ENCODE results near the gene SLC4A9.

SLC4A9 gene

DNA sequence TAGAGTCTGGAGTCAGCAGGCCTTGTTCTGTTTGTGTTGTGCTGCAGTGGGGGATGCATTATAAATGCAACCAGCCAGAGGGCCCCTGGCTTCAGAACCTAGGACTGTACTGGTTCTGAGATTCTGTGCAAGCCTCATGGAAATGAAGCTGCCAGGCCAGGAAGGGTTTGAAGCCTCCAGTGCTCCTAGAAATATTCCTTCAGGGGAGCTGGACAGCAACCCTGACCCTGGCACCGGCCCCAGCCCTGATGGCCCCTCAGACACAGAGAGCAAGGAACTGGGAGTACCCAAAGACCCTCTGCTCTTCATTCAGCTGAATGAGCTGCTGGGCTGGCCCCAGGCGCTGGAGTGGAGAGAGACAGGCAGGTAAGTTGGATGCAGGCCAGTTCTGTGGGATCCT, at the start of gene SLC4A9:
TSS of gene SLC4A9 (plus strand) at position 94 of the 400 bp plus-strand sequence. CDS start at position 137, 43 bp downstream.
- DNase-seq, result no peak

- DNase-seq, result no peak
Observed at GRCh38 chr5:140310434-140310833, 49.6 kb upstream of the SLC4A9 start.

- no peak for DNase-seq
Observed at GRCh38 chr5:140311011-140311467, 49.0 kb upstream of the SLC4A9 start.

- no peak for DNase-seq
Observed at GRCh38 chr5:140312067-140312790, 47.8 kb upstream of the SLC4A9 start.

- no peak for DNase-seq
Observed at GRCh38 chr5:140312791-140313189, 47.2 kb upstream of the SLC4A9 start.

- no peak for DNase-seq
Observed at GRCh38 chr5:140317859-140318258, 42.1 kb upstream of the SLC4A9 start.

- no peak for DNase-seq
Observed at GRCh38 chr5:140318792-140319191, 41.2 kb upstream of the SLC4A9 start.

- DNase-seq, result no peak
Observed at GRCh38 chr5:140319833-140320232, 40.2 kb upstream of the SLC4A9 start.

DNA sequence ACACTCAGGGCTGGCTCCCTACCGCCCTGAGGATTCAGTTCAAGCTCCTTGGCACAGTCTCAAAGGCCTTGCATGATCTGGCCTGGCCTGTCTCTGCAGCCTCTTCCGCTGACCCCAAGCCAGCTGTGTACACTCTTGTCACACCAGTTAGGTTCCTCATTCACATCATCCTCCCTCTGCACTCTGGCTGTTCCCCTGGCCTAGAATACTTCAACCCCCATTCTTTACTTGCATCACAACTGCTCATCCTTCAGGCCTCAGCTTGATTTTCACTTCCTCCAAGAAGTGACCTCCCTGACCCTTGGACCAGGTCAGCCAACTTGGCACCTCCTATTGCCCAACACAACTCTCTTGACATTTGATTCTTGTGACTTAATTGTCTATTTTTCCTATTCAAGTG, 38.2 kb upstream of the SLC4A9 start:
- no peak for DNase-seq

DNA sequence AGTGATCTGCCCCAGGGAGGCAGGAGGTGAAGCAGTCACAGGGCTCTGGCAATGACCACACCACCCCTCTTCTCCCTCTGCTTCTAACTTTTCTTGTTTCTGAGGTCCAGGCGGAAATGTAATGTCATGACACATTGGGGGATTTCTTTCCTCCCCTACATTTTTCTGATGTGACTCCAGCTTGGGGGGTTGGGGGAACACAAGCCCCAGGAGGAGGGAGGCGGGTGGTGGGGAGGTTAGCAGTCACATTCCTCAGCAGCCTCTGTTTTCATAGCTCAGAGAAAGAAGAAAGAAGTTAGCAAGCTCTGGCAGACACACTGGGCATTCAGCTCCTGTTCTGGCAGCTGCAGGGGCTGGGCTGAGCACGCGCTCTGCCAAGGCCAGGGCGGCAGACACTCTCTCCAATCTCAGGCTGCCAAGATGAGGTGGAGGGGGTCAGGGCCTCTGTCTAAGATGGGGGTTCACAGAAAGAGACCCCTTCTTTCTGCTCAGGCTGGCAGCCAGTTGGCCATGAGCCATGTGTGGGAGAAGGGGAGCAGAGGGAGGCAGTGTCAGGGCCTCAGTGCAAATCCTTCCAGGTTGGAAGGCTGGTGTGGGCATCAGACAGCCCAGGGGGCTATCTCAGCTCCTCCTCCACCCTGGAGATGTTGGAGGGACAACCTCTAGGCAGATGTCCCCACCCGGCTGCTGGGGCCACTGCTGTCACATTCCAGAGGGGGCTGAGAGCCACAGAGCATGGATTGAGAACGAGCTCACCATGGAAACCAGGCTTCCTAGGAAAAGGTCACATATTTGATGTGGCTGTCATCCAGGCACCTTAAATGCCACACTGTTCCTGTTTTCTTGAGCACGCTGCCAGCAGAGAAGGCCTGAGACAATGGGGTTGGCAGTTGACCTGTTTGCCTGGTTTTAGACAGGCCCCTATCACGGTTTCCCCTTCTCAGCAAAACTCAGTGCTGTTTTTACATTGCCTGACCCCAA, 37.0 kb upstream of the SLC4A9 start:
- DNase-seq, result no peak

GRCh38 chr5:140324041-140324600, 35.9 kb upstream of the SLC4A9 start:
- DNase-seq, result no peak

DNA sequence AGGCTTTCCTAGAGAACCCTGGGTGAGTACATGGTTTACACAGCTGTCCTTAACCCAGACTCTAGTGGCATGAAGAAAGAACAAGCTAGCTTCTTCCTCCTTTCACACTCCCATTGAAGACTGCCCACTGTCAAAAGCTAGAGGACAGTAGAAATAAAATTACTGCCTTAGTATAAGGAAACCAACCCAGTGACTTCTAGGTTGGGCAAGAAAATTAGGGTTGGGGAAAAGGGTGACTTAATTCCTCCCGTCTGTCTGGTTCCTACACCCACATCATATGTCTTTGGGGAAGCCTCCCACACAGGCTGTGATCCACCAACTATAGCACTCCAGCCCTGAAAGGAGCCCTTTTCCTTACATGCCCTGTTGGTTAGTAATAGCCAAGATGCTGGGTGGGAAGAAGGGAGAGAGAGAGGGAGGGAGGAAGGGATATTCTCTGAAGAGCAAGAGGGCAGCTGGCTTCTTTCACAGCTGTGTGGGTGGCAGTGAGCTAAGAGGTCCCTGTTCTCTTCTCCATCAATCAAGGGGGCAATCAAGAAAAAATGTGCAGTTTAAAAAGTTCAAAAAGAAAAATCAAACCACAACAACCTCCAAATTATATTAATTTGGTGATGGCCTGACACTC, 35.3 kb upstream of the SLC4A9 start:
- DNase-seq, result no peak

DNA sequence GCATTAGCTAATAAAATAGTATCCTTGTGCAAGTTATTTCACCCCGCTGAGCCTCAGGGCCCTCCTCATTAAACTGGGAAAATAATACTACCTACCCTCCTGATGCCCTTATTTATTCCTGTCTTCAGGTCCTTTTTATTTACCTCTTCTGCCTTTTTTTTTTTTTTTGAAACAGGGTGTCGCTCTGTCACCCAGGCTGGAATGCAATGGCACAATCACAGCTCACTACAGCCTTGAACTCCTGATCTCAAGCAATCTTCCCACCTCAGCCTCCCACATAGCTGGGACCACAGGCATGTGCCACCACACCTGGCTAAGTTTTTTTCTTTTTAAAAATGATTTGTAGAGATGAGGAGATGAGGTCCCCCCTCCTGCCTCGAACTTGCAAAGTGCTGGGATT, 34.5 kb upstream of the SLC4A9 start:
- DNase-seq, result no peak

- no peak for DNase-seq
Observed at GRCh38 chr5:140327589-140327988, 32.4 kb upstream of the SLC4A9 start.

GRCh38 chr5:140328036-140328764, 31.8 kb upstream of the SLC4A9 start:
- DNase-seq, result no peak

GRCh38 chr5:140329739-140330481, 30.1 kb upstream of the SLC4A9 start:
- DNase-seq, result no peak

- no peak for DNase-seq
Observed at GRCh38 chr5:140331638-140332037, 28.4 kb upstream of the SLC4A9 start.

DNA sequence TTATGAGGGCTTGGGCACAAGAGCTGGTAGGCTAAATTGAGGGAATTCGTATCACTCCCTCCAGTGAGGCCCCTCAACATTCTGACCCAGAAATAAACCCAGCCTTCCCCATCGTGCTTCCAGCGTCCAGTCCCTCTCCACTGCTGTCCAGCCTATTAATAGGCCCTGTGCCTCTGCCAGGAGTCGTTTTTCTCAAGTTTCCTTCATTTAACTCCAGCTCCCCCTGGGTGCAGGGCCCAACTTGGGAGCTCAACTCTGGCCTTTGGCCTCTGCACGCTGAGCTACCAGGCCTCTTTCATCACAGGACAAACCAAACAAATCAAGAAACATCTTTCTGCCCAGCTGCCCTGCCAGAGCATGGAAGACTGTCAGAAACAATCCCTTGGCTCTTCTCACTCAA, 23.6 kb upstream of the SLC4A9 start:
- DNase-seq, result no peak

GRCh38 chr5:140337880-140338279, 22.1 kb upstream of the SLC4A9 start:
- no peak for DNase-seq

- DNase-seq, result no peak
Observed at GRCh38 chr5:140338336-140338735, 21.7 kb upstream of the SLC4A9 start.

DNA sequence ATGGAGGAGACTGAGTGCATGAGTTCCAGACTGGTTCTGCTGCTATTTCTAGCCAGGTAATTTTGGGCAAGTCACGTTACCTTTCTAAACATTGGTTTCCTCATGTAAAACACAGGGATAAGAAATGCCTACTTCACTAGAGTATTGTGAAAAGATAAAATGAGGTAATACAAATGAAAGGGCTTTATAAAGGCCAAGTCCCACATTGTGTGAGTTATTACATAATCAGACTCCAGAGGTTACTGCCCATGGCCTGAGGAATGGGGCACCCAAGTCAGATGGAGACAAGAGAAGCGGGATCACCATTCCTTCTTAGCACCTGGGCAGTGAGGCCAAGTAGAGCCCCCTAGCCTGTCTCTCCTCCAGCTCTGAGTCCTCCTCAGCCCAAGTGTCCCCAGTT, 21.1 kb upstream of the SLC4A9 start:
- DNase-seq, result no peak

- no peak for DNase-seq
Observed at GRCh38 chr5:140339636-140340035, 20.4 kb upstream of the SLC4A9 start.
